GM21447 (cell line): Measurements from ENCODE around the gene ANKRD10.

Source experiments
- ATAC-seq: cut with Tn5 transposase; IDR thresholded peaks from one replicate; pipeline ENCODE4 v1.9.1; 2021; ENCODE audit not compliant: unreplicated experiment

ANKRD10 gene

GRCh38 chr13:110834572-110834971 is 80.3 kb downstream of the ANKRD10 start:
- no peak for ATAC-seq

- no peak for ATAC-seq
Measured at GRCh38 chr13:110832531-110832930, 82.3 kb downstream of the ANKRD10 start.

- ATAC-seq = no peak
Measured at GRCh38 chr13:110832205-110832479, 82.7 kb downstream of the ANKRD10 start.

DNA sequence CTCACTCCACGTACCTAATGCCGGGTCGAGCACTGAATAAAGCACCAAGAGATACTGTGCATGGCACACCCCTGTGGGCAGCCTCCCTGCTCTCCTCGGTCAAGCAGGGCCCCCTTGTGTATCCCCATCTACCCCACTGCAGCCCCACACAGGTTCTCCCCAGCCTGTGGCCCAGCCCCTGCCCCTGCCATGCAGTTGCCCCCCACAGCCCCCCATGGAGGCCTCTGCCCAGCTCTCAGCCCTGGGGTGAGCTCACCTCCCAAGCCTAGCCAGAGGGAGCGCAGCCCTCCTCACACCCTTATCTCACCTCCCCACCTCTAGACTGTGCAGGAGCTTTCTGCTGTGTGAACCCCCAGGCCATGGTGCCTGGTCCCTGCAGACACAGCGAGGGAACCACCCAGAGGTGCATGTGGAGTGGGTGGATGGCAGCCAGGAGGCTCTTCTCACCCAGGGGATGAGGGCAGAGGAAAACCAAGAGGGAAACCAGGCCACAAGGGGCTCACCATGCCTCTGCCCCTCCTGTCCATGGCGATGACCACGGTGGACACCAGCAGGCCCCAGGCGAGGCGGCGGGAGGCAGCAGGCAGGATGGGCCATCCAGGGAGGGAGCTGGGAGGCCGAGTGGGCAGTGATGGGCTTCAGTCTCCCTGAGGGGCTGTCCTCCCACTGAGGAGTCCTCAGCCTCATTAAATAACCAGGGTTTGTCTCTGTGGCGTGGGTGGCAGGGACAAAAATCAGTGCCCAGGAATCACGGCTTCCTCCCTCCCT is 83.2 kb downstream of the ANKRD10 start:
- no peak for ATAC-seq

GRCh38 chr13:110830800-110831371 is 84.0 kb downstream of the ANKRD10 start:
- no peak for ATAC-seq

DNA sequence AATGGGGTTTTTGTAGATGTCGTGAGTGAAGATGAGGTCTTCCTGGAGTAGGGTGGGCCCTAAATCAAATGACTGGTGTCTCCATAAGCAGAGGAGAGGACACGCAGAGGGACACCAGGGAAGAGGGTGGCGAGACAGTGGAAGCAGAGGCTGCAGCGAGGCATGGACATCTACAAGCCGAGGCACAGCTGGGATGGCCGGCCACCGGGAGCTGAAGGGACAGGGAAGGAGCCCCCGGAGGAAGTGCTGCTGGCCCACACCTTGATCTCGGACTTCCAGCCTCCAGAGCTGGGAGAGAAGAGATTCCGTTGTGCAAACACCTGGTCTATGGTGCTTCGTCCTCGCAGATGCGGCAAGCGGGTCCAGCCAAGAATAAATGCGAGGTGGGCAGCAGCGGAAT is 84.5 kb downstream of the ANKRD10 start:
- no peak for ATAC-seq

- no peak for ATAC-seq
Measured at GRCh38 chr13:110829486-110829885, 85.4 kb downstream of the ANKRD10 start.

DNA sequence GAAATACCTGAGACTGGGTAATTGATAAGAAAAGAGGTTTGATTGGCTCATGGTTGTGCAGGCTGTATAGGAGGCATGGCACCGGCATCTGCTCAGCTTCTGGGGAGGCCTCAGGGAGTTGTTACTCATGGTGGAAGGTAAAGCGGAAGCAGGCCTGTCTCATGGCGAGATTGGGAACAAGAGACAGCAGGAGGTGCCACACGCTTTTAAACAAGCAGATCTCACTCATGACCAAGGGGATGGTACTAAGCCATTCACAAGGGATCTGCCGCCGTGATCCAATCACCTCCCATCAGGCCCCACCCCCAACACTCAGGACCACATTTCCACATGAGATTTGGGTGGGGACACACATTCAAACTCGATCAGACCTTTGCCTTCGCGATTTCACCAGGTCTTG is 86.2 kb downstream of the ANKRD10 start:
- no peak for ATAC-seq
